Stomach (tissue), 4 donors: ENCODE measurements around the gene KAT7.
"Not testable (repeated sequence)": the region's sequence is repeated elsewhere in the genome, so short reads cannot be mapped to it uniquely, and the experiment has no call there.

ENCODE experiments used
- POLR2A ChIP-seq, 4 donors: fragments of 450-650 bp; IDR thresholded peaks; one replicate each; pipeline ENCODE4 v1.6.1; 2016; ENCODE audit warnings: antibody characterized with exemption in 4 of 4, control low read depth in 2 of 4, mild to moderate bottlenecking in 1 of 4, moderate library complexity in 1 of 4
- POLR2AphosphoS5 ChIP-seq, 3 donors: sonication (generic); formaldehyde crosslinking; IDR thresholded peaks; one replicate each; pipeline ENCODE4 v1.6.1; 2016; ENCODE audit warnings: antibody characterized with exemption in 3 of 3
- TF ChIP-seq, protein P1 (sequence below), 7 experiments: fragments of 450-650 bp in 4 of 7; fragments of 200-600 bp in 3 of 7; sonication (generic) in 3 of 7; IDR thresholded peaks; one replicate each; pipeline ENCODE4 v1.5.1; 2016 to 2019; ENCODE audit warnings: antibody characterized with exemption in 7 of 7, control low read depth in 2 of 7, mild to moderate bottlenecking in 1 of 7

GRCh38 chr17:49758464-49759010 is 29.9 kb upstream of the KAT7 start:
- TF ChIP-seq, protein P1, sequence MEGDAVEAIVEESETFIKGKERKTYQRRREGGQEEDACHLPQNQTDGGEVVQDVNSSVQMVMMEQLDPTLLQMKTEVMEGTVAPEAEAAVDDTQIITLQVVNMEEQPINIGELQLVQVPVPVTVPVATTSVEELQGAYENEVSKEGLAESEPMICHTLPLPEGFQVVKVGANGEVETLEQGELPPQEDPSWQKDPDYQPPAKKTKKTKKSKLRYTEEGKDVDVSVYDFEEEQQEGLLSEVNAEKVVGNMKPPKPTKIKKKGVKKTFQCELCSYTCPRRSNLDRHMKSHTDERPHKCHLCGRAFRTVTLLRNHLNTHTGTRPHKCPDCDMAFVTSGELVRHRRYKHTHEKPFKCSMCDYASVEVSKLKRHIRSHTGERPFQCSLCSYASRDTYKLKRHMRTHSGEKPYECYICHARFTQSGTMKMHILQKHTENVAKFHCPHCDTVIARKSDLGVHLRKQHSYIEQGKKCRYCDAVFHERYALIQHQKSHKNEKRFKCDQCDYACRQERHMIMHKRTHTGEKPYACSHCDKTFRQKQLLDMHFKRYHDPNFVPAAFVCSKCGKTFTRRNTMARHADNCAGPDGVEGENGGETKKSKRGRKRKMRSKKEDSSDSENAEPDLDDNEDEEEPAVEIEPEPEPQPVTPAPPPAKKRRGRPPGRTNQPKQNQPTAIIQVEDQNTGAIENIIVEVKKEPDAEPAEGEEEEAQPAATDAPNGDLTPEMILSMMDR (IDR thresholded peaks at IDR 0.05): not testable (repeated sequence)
- TF ChIP-seq POLR2AphosphoS5, POLR2A (IDR thresholded peaks at IDR 0.05): not testable (repeated sequence)
